Activated T-helper 1 cell treated with anti-CD3 and anti-CD28 coated beads, Interleukin-12 subunit alpha, Interleukin-12 subunit beta, Interleukin-2, Interleukin-4 antibody, amounts not matched to agents 30 ng/mL and 10 ng/mL and 1 ng/mL, durations not matched to agents 14 hours and 24 hours and 36 hours (primary cell): ENCODE measurements around the gene SH3RF3. TPM values are rescaled to one million over a fixed set of nuclear protein-coding genes. Genes with fewer than 3 reads are reported as not detected.

Source experiments
- DNase-seq: peaks from one replicate; pipeline ENCODE4 v3.0.0; 2021; ENCODE audit warnings: low spot score
- H3K27ac Mint-ChIP-seq: one replicate; pipeline ENCODE4 v1.8.0; 2021; ENCODE audit warnings: mild to moderate bottlenecking, mixed read lengths
- H3K27me3 Mint-ChIP-seq: one replicate; pipeline ENCODE4 v1.8.0; 2022; ENCODE audit warnings: mild to moderate bottlenecking, moderate library complexity, mixed read lengths; ENCODE audit not compliant: insufficient read depth
- H3K36me3 Mint-ChIP-seq: one replicate; pipeline ENCODE4 v1.8.0; 2021; ENCODE audit warnings: low read depth, mixed read lengths
- H3K4me1 Mint-ChIP-seq: one replicate; pipeline ENCODE4 v1.8.0; 2021; ENCODE audit warnings: low read depth, mixed read lengths
- H3K4me3 Mint-ChIP-seq: one replicate; pipeline ENCODE4 v1.8.0; 2021; ENCODE audit warnings: mild to moderate bottlenecking, moderate library complexity, mixed read lengths
- H3K9me3 Mint-ChIP-seq: one replicate; pipeline ENCODE4 v1.8.0; 2021; ENCODE audit warnings: mixed read lengths
- intact Hi-C: fragments of 100-400 bp; cut with micrococcal nuclease; formaldehyde crosslinking; loops from one replicate; pipeline ENCODE4 v1.15.1; 2024
- total RNA-seq: library from RNA; stranded (reverse); gene quantifications from 2 replicates; pipeline ENCODE4 v1.2.3, GENCODE V29; 2022

SH3RF3 gene
- total RNA-seq, 1 donor from 2014 or later = 0.39 TPM

DNA sequence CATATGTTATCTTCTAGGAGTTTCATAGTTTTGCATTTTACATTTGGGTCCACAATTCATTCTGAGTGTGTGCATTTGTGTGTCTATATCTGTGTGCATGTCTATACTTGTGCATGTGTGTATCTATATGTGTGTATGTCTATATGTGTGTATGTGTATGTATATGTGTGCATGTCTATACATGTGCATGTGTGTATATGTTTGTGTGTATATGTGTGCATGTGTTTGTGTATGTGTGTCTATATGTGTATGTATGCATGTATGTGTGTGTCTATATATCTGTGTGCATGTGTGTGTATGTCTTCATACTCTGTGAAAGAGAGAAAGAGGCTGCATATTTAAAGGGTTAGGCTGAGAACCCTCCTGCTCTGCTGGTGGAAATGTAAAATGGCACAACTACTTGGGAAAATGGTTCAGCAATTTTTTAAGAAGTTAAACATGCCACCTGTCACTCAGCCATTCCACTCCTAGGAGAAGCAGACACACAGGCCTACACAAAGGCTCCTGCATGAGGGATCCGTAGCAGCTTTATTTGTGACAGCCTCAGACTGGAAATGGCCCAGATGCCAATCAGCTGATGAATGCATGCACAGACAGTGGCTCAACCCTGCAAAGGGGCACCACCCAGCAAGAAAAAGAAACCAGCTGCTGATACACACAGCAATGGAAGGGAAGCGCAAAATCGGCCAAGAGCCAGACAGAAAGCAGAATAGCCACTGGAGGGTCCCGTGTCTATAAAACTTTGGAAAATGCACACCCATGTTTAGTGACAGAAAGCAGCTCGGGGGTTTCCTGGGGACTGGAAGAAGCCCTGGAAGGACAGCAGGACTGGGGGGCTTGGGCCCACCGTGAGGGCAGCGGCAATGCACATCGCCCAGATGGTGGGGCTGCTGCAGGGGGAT, 337.9 kb downstream of the SH3RF3 start:
- no peak for DNase-seq
- Mint-ChIP-seq H3K27me3 (peaks cover 2% of the 10 kb centered on the region), H3K4me3 (no peak overlapping the region)

DNA sequence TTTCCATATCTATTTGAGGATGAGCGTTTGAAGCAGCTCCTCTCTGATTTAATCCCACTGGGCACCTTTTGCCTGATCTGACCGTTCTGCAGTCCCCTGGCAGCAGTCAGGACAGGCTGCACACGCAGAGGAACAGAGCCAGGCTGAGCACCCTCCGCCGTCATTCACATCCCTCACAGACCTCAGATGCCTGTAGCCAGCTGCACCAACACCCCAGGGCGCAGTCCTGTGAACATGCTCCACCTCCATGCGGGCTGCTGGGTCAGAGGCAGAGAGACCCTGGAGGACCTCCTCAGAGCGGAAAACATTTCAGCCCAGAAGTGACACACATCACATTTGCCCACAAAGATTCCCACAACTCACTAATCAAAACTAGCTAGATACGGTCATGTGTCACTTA, 338.7 kb downstream of the SH3RF3 start:
- H3K9me3 Mint-ChIP-seq = no peaks in the 10 kb centered on the region
- intact Hi-C loops = no loop called here
- DNase-seq = no peak

More for the DNA sequence above, 337.9 kb downstream of the SH3RF3 start:
- intact Hi-C loops = no loop called here
- Mint-ChIP-seq H3K9me3 (no peaks in the 10 kb centered on the region), H3K36me3 (no peaks in the 10 kb centered on the region), H3K4me1 (no peaks in the 10 kb centered on the region), H3K27ac (no peak overlapping the region)

DNA sequence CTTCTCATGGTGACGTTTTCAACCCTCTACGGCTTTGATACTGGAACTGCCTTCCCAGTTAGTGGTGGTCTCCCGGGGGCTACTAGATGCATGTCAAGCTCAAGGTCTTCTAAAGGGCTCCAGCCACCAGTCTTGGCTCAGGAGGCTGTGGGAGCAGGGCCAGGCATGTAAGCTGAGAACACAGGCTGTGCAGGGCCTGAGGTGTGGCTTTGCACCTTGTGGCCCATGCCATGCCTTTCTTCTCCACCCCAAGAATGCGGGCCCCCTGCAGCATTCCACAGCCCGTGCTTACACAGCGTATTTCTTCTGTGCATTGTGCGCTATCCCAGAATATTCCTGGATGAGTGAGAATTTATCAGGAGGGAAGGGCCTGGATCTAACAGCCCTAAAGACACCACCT, 339.9 kb downstream of the SH3RF3 start:
- H3K27ac Mint-ChIP-seq = no peak overlapping the region
- no peak for DNase-seq
- H3K9me3 Mint-ChIP-seq = no peaks in the 10 kb centered on the region
- intact Hi-C loops = no loop called here
- no peaks in the 10 kb centered on the region for H3K36me3 Mint-ChIP-seq
- H3K4me3 Mint-ChIP-seq = no peak overlapping the region
- no peaks in the 10 kb centered on the region for H3K4me1 Mint-ChIP-seq
- peaks cover 2% of the 10 kb centered on the region for H3K27me3 Mint-ChIP-seq

More for the DNA sequence above, 338.7 kb downstream of the SH3RF3 start:
- Mint-ChIP-seq H3K36me3 (no peaks in the 10 kb centered on the region), H3K27ac (no peak overlapping the region), H3K4me3 (no peak overlapping the region), H3K27me3 (peaks cover 2% of the 10 kb centered on the region), H3K4me1 (no peaks in the 10 kb centered on the region)

DNA sequence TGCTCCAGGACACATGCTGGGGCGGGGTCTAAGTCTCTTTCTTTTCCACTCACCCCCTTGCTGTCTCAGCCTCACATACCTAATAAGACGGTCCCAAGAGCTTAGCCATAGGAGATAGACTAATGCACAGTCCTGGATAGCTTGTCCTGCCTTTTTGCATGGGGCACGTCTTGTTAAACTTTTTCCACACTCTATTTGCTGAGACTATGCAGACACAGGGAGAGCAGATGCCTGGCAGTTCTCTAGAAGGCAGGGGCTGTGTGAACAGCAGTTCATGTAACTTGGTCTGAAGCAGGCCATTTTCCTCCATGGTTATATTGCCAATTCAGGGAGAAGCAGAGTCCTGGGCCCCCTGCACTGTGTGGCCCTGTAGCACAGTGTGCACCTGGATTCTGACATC, 342.7 kb downstream of the SH3RF3 start:
- no peak overlapping the region for H3K27ac Mint-ChIP-seq
- H3K4me3 Mint-ChIP-seq = no peak overlapping the region
- no peaks in the 10 kb centered on the region for H3K36me3 Mint-ChIP-seq
- H3K4me1 Mint-ChIP-seq = peaks cover 6% of the 10 kb centered on the region
- intact Hi-C loops = no loop called here
- no peak for DNase-seq
- H3K27me3 Mint-ChIP-seq = peaks cover 2% of the 10 kb centered on the region
- H3K9me3 Mint-ChIP-seq = no peaks in the 10 kb centered on the region

DNA sequence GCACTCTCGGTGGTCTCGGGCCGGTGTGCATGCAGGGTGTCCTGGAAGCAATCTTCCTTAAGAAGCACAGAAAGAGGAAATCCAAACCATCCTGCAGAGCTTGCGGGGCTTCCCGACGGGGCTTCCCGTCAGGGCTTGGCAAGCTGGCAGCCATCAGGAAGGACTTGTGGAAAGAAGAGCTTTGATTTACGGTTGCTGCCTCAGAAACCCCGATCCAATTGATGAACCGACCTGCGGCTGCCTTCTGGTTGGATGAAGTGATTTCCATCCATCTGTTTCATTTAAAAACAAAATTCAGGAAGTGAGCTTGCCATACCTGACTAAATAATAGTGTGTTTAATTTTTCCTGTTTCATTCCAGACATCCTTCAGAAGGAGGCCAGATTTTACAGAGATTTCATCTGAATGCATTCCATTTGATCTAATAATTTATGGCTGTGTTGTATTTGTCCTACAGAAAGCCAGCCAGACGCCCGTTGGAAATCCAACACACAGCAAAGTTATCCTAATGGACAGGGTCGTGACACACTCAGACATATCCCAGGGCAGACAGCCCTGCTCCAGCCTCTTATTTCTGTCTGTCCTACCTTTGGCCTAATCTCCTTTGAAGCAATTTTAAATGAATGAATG, 343.4 kb downstream of the SH3RF3 start:
- Mint-ChIP-seq H3K9me3 (no peaks in the 10 kb centered on the region), H3K36me3 (no peaks in the 10 kb centered on the region), H3K27me3 (peaks cover 5% of the 10 kb centered on the region), H3K4me3 (no peak overlapping the region), H3K27ac (no peak overlapping the region), H3K4me1 (peaks cover 6% of the 10 kb centered on the region)
- no peak for DNase-seq
- intact Hi-C loops = no loop called here

DNA sequence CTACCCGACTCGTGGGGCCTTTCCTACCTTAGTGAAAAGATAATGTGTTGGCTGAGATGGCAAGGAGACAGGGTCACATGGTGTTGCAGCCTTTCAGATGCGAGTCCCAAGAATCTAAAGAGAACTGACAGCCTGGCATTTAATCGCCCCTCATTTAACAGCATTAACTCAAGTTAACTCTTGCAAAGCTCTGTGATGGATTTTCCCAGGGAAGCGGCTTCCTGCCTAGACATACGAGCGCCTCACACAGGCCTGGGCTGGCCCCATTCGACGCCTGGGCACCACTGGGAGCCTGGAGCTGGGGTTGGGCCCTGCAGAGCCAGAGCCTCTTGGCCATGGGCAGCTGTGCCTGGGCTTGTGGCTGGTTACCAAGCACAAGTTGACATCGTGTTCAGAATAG, 344.0 kb downstream of the SH3RF3 start:
- Mint-ChIP-seq H3K9me3 (no peaks in the 10 kb centered on the region), H3K4me3 (no peak overlapping the region), H3K27ac (no peak overlapping the region), H3K27me3 (peaks cover 3% of the 10 kb centered on the region), H3K36me3 (no peaks in the 10 kb centered on the region), H3K4me1 (peaks cover 6% of the 10 kb centered on the region)
- intact Hi-C loops = no loop called here
- no peak for DNase-seq

DNA sequence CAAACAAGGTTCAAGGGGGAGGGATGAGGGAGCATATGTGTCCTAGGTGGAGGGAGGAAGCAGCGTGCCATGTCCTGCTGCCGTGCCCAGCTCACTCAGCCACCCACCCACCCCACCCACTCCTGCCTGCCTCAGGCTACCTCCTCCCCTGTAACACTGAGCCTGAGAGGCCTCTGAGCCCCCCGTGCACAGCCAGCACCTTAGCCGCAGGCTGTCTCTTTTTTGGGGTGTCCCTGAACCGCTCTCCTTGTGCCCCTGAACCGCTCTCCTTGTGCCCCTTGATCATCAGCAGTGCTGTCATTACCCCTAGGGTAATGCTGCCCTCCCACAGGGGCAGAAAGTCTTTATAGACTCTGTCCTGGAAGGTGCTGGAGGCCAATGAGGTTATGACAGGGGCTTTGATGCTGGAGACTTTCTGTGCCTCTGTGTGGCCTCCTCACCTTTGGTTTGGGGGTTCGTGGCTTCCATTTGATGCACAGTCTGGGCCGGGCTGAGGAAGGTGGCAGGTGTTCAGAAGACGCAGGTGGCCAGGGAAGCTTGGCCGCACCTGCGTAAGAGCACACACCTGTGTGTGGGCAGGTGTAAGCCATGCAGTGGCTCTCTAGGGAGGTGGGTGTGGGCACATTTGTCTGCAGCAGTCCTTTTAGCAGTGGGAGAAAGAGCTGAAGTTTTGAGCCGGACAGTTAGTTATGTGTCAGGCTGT, 344.8 kb downstream of the SH3RF3 start:
- intact Hi-C loops = no loop called here

DNA sequence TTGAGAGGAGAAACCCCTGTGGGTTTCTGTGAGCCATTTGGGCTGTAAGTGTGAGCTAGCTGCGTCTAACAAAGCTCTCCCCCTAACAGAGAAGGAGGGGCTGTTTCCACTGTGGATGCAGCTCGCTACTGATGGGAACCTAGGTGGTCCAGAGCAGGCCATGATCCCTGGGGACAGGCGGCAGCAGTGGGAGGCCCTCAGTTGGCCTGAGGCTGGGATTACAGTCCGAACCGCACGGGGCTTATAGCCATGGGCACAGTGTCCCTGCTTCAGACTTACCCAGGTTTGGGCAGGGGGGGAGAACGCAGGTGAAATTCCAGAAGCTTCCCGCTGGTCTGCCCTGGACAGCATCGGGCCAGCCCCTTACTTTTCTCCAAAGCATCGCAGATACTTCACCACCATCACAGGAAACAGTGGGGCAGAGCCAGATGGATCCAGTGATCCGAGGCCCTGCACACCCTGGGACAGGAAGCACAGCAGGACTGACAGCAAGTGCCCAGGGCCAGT, 345.4 kb downstream of the SH3RF3 start:
- Mint-ChIP-seq H3K27me3 (peaks cover 6% of the 10 kb centered on the region), H3K27ac (no peak overlapping the region), H3K4me3 (no peak overlapping the region), H3K4me1 (peaks cover 6% of the 10 kb centered on the region), H3K36me3 (no peaks in the 10 kb centered on the region), H3K9me3 (no peaks in the 10 kb centered on the region)
- intact Hi-C loops = no loop called here
- DNase-seq = no peak

More for the DNA sequence above, 344.8 kb downstream of the SH3RF3 start:
- DNase-seq = no peak
- Mint-ChIP-seq H3K36me3 (no peaks in the 10 kb centered on the region), H3K4me1 (peaks cover 6% of the 10 kb centered on the region), H3K4me3 (no peak overlapping the region), H3K27ac (no peak overlapping the region), H3K9me3 (no peaks in the 10 kb centered on the region), H3K27me3 (peaks cover 6% of the 10 kb centered on the region)

DNA sequence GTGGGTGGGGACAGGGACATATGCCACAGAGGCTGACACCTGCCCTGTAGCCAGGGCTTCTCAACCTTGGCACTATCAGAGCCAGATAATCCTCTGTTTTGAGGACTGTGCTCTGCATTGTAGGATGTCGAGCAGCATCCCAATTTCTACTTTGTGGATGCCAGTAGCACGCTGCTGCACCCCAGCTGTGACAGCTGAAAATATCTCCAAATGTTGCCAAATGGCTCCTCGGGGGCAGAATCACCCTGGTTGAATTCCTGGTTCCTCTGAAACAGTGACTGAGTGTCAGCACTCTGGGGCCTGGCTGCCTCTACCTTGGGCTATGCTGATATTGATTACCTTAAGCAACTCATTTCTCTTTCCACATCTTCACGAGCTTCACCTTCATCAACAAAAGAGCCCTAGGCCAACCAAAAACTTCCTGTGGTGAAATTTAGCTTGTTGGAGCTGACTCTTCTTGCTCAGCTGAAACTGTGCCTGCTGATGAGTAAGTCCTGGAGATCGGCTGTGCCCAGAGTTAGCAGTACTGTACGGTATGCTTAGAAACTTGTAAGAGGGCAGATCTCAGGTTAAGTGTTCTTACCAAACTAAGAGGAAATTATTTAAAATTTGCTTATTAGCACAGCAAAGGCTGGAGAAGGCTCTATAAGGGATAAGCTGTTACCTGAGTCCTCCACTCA, 346.7 kb downstream of the SH3RF3 start:
- Mint-ChIP-seq H3K4me3 (no peak overlapping the region), H3K9me3 (no peaks in the 10 kb centered on the region), H3K4me1 (peaks cover 6% of the 10 kb centered on the region), H3K27ac (no peak overlapping the region), H3K36me3 (no peaks in the 10 kb centered on the region), H3K27me3 (peaks cover 9% of the 10 kb centered on the region)
- intact Hi-C loops = no loop called here
- DNase-seq = no peak

DNA sequence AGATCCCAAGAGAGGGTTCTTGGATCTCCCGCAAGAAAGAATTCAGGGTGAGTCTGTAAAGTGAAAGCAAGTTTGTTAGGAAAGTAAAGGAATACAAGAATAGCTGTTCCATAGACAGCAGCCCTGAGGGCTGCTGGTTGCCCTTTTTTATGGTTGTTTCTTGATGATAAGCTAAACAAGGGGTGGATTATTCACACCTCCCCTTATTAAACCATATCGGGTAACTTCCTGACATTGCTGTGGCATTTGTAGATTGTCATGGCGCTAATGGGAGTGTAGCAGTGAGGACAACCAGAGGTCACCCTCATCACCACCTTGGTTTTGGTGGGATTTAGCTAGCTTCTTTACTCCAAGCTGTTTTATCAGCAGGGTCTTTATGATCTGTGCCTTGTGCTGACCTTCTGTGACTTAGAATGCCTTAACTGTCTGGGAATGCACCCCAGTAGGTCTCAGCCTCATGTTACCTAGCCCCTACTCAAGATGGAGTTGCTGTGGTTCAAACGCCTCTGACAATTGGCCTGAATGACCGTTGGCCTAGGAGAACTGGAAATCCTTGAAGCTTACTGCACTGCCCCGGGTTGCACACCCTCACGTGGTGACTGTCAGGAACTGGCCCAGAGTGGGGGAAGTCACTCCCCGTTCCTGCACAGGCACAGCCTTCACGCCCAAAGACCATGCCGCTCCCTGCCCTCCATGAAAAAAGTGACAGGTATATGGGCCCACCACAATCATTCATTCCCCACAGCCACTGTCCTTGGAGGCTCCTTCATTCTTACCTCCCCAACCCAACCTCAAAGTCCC, 347.8 kb downstream of the SH3RF3 start:
- Mint-ChIP-seq H3K4me1 (peaks cover 6% of the 10 kb centered on the region), H3K4me3 (no peak overlapping the region), H3K27me3 (peaks cover 9% of the 10 kb centered on the region), H3K27ac (no peak overlapping the region), H3K9me3 (no peaks in the 10 kb centered on the region), H3K36me3 (no peaks in the 10 kb centered on the region)
- no peak for DNase-seq
- intact Hi-C loops = no loop called here

DNA sequence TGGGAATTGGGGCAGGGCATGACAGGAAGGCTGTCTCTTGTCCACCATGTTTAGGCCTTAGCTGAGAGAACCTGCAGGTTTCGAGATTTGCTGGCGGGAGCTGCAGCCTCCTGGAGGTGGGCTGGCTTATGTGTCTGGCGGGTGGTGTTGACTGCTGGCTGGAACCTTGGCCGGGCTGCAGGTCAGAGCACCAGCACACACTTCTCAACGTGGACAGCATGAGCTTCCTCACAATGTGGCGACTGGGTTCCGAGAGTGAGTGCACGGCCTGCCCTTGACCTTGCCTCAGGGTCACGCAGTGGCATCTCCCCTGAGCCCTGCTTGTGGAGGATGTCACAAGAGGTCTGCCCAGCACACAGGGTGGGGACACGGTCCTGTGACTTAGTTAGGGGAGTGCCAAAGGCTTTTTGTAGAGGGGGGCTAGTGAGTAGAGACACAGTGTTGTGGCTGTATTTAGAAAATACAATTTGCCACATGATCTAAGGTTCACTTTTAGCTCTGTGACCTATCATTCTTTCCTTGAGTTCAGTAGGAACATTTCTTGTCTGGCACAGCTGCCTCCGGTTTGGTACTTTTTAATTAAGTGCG, 350.0 kb downstream of the SH3RF3 start:
- Mint-ChIP-seq H3K27me3 (peaks cover 15% of the 10 kb centered on the region), H3K36me3 (no peaks in the 10 kb centered on the region), H3K4me3 (no peak overlapping the region), H3K27ac (no peak overlapping the region), H3K9me3 (no peaks in the 10 kb centered on the region), H3K4me1 (peaks cover 6% of the 10 kb centered on the region)
- no peak for DNase-seq
- intact Hi-C loops = no loop called here

DNA sequence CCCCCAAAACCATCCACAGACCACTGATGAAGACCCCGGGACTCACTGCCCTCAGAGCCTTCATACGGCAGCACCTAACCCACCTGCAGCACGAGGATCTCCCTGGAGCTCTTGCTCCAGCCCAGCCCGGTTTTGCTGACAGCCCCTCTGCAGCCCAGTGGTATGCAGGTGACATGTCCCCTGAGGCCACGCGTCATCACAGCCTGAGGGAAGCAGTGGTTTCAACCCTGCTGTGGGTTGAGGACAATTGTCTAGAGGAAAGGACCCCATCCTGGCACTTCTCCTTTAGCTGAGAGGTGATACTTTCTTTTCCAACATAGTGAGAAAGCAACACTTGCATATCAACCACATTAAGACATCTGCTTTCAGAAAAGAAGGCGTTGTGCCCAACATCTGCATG, 350.8 kb downstream of the SH3RF3 start:
- Mint-ChIP-seq H3K4me1 (peaks cover 6% of the 10 kb centered on the region), H3K27ac (no peak overlapping the region), H3K36me3 (no peaks in the 10 kb centered on the region), H3K9me3 (no peaks in the 10 kb centered on the region), H3K27me3 (peaks cover 15% of the 10 kb centered on the region), H3K4me3 (no peak overlapping the region)
- no peak for DNase-seq
- intact Hi-C loops = no loop called here
